Measurements from ENCODE around the gene CCAR1. TPM values are rescaled to one million over a fixed set of nuclear protein-coding genes. Genes with fewer than 3 reads are reported as not detected.

Gene CCAR1, protein sequence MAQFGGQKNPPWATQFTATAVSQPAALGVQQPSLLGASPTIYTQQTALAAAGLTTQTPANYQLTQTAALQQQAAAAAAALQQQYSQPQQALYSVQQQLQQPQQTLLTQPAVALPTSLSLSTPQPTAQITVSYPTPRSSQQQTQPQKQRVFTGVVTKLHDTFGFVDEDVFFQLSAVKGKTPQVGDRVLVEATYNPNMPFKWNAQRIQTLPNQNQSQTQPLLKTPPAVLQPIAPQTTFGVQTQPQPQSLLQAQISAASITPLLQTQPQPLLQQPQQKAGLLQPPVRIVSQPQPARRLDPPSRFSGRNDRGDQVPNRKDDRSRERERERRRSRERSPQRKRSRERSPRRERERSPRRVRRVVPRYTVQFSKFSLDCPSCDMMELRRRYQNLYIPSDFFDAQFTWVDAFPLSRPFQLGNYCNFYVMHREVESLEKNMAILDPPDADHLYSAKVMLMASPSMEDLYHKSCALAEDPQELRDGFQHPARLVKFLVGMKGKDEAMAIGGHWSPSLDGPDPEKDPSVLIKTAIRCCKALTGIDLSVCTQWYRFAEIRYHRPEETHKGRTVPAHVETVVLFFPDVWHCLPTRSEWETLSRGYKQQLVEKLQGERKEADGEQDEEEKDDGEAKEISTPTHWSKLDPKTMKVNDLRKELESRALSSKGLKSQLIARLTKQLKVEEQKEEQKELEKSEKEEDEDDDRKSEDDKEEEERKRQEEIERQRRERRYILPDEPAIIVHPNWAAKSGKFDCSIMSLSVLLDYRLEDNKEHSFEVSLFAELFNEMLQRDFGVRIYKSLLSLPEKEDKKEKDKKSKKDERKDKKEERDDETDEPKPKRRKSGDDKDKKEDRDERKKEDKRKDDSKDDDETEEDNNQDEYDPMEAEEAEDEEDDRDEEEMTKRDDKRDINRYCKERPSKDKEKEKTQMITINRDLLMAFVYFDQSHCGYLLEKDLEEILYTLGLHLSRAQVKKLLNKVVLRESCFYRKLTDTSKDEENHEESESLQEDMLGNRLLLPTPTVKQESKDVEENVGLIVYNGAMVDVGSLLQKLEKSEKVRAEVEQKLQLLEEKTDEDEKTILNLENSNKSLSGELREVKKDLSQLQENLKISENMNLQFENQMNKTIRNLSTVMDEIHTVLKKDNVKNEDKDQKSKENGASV
- total RNA-seq: 10 to 100 TPM; 12.1 to 29.0 (median 20.9) TPM
- polyA plus RNA-seq: 10 to 100 TPM; 31.1 to 47.7 TPM

DNA sequence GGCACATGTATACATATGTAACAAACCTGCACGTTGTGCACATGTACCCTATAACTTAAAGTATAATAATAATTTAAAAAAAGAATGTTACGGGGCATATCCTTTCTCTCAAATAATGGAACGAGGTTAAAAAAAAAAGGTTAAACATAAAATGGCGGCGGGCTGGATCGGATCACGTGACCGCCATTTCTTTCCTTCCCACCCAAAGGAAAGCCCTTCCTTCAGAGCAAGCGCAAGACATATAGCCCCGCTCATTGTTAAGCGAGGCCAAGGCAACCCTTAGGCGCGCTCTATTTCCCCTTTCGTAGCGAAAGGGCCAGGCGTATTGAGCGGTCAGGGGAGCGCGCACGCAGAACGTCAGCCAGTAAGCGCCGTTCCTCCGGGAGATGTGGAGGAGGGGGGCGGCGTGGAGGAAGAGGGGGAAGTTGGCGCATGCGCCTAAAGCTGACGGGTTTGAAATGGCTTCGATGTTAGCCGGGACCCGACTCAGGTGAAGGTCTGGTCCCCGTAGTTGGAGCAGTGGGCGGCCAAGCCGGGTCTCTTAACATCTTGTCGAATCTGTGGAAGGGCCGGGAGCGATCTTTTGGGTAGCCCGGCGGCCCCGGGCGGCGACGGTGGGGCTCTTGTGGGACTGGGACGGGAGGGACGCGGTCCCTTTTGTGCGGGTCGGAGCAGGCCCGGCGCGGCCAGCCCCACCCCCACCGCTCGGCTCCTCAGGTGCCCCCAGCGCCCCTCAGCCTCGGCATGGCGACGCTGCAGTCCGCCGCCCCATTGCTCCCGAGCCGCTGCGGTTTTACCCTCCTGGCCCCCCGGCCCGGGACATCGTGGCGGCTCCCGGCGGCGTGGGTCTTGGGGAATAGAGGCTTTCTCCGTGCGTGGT, at the start of gene CCAR1:
Gene CCAR1, plus strand, starts transcription at position 447 of the 880 bp plus-strand sequence. CDS start 1,266 bp downstream, outside the sequence.
- peak; percentile 95 to 99 (median 96) for DNase-seq
- WGBS, 2 donors: 0 to 1% methylated on average over 72 of the region's 72 CpGs
- FAIRE-seq: peak; percentile 95
- TF ChIP-seq, protein P1, sequence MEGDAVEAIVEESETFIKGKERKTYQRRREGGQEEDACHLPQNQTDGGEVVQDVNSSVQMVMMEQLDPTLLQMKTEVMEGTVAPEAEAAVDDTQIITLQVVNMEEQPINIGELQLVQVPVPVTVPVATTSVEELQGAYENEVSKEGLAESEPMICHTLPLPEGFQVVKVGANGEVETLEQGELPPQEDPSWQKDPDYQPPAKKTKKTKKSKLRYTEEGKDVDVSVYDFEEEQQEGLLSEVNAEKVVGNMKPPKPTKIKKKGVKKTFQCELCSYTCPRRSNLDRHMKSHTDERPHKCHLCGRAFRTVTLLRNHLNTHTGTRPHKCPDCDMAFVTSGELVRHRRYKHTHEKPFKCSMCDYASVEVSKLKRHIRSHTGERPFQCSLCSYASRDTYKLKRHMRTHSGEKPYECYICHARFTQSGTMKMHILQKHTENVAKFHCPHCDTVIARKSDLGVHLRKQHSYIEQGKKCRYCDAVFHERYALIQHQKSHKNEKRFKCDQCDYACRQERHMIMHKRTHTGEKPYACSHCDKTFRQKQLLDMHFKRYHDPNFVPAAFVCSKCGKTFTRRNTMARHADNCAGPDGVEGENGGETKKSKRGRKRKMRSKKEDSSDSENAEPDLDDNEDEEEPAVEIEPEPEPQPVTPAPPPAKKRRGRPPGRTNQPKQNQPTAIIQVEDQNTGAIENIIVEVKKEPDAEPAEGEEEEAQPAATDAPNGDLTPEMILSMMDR (IDR thresholded peaks at IDR 0.05): no peak
- Histone ChIP-seq H3K9me3 (no peaks in the 10 kb centered on the region), H3K36me3 (peaks cover 0 to 7% (median 0%) of the 10 kb centered on the region in 3 donors), H3K4me1 (peaks cover 0 to 9% (median 0%) of the 10 kb centered on the region in 3 donors), H3K4me3 (peak within 1 kb of the TSS; percentile 78 to 100 (median 92)), H3K27ac (peak within 1 kb of the TSS; percentile 71 to 93 (median 82)), H3K27me3 (no peaks in the 10 kb centered on the region)
- peak; percentile 98 to 99 (median 98) for ATAC-seq
- intact Hi-C loops (cut with DNase I): no loop called here

DNA sequence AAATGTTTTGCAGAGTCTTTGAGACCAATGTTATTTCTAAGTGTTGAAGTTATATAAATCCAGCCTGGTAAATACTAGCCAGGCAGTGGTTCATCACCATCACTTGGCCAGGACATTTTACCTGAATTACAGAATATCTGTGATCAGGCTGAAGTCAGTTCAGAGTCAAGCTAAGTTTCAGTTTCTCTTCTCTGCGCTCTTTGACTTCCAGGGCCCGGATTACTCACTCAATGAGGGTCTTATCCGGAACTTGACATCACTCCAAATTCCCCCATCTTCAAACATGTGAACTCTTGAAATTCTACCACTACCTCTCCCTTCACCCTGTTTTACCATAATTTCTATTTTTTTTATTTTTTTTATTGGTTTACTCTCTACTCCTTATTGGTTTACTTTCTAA, 36.6 kb upstream of the CCAR1 start:
- Histone ChIP-seq H3K4me3 (no peak overlapping the region), H3K27ac (no peak overlapping the region), H3K27me3 (no peaks in the 10 kb centered on the region), H3K36me3 (no peaks in the 10 kb centered on the region), H3K9me3 (no peaks in the 10 kb centered on the region), H3K4me1 (no peaks in the 10 kb centered on the region)
- no peak for DNase-seq
- no peak for ATAC-seq
- FAIRE-seq: no peak
- TF ChIP-seq, protein P1 (IDR thresholded peaks at IDR 0.05): no peak
- WGBS, 2 donors: 93 to 96% methylated on average over 3 of the region's 3 CpGs
- intact Hi-C loops (cut with DNase I): no loop called here

DNA sequence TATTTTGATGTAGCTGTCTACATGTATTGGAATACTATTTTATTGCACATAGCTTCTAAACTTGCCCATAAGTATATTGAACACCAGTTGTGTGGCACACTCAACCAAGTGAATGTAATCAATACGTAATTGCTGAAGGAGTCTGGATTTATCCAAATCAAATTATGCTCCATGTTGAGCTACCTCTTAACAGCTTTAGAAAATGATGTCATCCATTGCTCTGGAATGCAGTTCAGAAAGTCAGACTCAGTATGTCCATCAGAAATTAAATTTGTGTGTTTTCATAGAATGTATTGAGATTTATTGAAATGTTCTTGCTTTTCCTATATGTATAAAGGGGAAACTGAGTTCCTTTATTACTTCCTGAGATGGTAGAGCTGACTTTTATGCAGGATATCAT, 25.0 kb upstream of the CCAR1 start:
- Histone ChIP-seq H3K9me3 (no peaks in the 10 kb centered on the region), H3K4me3 (no peak overlapping the region), H3K27ac (no peak overlapping the region), H3K36me3 (no peaks in the 10 kb centered on the region), H3K27me3 (no peaks in the 10 kb centered on the region), H3K4me1 (peaks cover 0 to 5% (median 0%) of the 10 kb centered on the region in 3 donors)
- TF ChIP-seq, protein P1 (IDR thresholded peaks at IDR 0.05): no peak
- FAIRE-seq (no peak), ATAC-seq (no peak), DNase-seq (no peak)
- WGBS, 2 donors: 93% methylated on average over 1 of the region's 1 CpG
- intact Hi-C loops (cut with DNase I): no loop called here

DNA sequence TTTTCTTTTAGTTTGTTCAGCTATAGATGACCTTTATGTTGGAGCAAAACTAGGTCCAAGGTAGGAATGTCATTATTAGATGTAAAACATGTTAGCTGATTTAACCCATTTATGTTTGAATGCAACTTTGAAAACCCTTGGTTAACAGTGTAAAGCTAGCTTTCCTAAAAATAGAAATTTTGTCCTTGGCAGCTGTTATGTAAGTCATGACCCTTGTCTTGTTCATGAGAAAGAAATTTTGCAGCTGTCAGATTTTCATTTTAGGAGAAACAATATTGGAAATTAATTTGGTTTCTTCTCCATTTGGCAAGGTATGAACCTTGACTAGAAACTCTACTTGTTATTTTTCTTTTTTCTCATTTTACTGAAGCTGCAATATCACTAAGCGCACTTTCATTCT, 23.9 kb upstream of the CCAR1 start:
- intact Hi-C loops (cut with DNase I): no loop called here
- H3K36me3 ChIP-seq: no peaks in the 10 kb centered on the region
- H3K4me1 ChIP-seq: peaks cover 0 to 5% (median 0%) of the 10 kb centered on the region in 3 donors
- 96 to 100% methylated on average over 1 of the region's 1 CpG for WGBS, 2 donors
- no peak for FAIRE-seq
- no peak overlapping the region for H3K4me3 ChIP-seq
- no peak overlapping the region for H3K27ac ChIP-seq
- ATAC-seq: no peak
- H3K27me3 ChIP-seq: no peaks in the 10 kb centered on the region
- no peaks in the 10 kb centered on the region for H3K9me3 ChIP-seq
- TF ChIP-seq, protein P1 (IDR thresholded peaks at IDR 0.05): no peak
- no peak for DNase-seq
